ENCODE data around the gene BICDL1. TPM values are rescaled to one million over a fixed set of nuclear protein-coding genes. Genes with fewer than 3 reads are reported as not detected.

Gene BICDL1
- total and polyA plus RNA-seq, 2 donors (not counting 3 experiments of a cell fraction or from before 2014, with no cell fraction given): 0.19 TPM; not detected in 1

GRCh38 chr12:120051535-120051934 lies 62.5 kb downstream of the BICDL1 start:
- H3K27me3 ChIP-seq (ENCODE audit: control insufficient read depth in 2 of 2, insufficient read depth in 2 of 2, low read length in 2 of 2): peaks cover 0 to 10% of the 10 kb centered on the region in 2 experiments
- dilution Hi-C loops (cut with MboI; ENCODE audit: extremely low pct_ligation_motif_present, low sequenced_read_pairs) (no loop called here), intact Hi-C loops (cut with micrococcal nuclease) (no loop called here)
- DNase-seq (ENCODE audit: low read depth, low spot score) (no peak), FAIRE-seq (no peak)
- no peak overlapping the region for H3K27ac ChIP-seq (ENCODE audit: insufficient read depth, low read depth, low read length)
- no peak overlapping the region for H3K4me2 ChIP-seq (ENCODE audit: insufficient read depth, low read length)
- no peak overlapping the region for H3K4me3 ChIP-seq (replicated peaks in 1 of 3; ENCODE audit: insufficient read depth in 1 of 3, low read depth in 1 of 3, low read length in 3 of 3)
- no peak overlapping the region for H3K9ac ChIP-seq (replicated peaks; ENCODE audit: extremely low read depth, insufficient read depth, low read length)
- H3K36me3 ChIP-seq (ENCODE audit: control insufficient read depth in 2 of 2, extremely low read depth in 1 of 2, insufficient read depth in 2 of 2, low read length in 2 of 2): no peaks in the 10 kb centered on the region
- TF ChIP-seq POLR2A (IDR thresholded peaks at IDR 0.05; ENCODE audit: low read depth, low read length) (no peak), JUN (IDR thresholded peaks at IDR 0.05; ENCODE audit: borderline replicate concordance, insufficient read depth, insufficient read length, low read depth) (no peak), GATA2 (IDR thresholded peaks at IDR 0.05; ENCODE audit: insufficient read depth, insufficient read length, low read depth, low read length) (no peak), CTCF (IDR thresholded peaks at IDR 0.05; ENCODE audit: extremely low read depth in 1 of 2, insufficient read depth in 1 of 2, low read depth in 1 of 2, low read length in 2 of 2) (no peak), POLR2AphosphoS5 (IDR thresholded peaks at IDR 0.05; ENCODE audit: insufficient read depth, low read depth, low read length) (no peak), EZH2 (IDR thresholded peaks at IDR 0.05; ENCODE audit: borderline replicate concordance, low read depth, low read length, severe bottlenecking) (no peak), MYC (IDR thresholded peaks at IDR 0.05; ENCODE audit: low read depth, low read length) (no peak), MAX (IDR thresholded peaks at IDR 0.05; ENCODE audit: insufficient read depth, insufficient read length) (no peak), FOS (IDR thresholded peaks at IDR 0.05; ENCODE audit: borderline replicate concordance, insufficient read depth, low read length) (no peak)
- H2AFZ ChIP-seq (ENCODE audit: low read depth, low read length): no peak overlapping the region
- ChIA-PET POLR2A (no interaction called here), CTCF (no interaction called here)
- no TSS peak for BruUV-seq (replicated peaks)
- H3K9me1 ChIP-seq (replicated peaks; ENCODE audit: control insufficient read depth, extremely low read depth, insufficient read depth, low read length): no peaks in the 10 kb centered on the region
- H3K79me2 ChIP-seq (ENCODE audit: control insufficient read depth, insufficient read depth, low read length): no peaks in the 10 kb centered on the region
- H3K4me1 ChIP-seq (ENCODE audit: control insufficient read depth, extremely low read depth, insufficient read depth, low read length): no peaks in the 10 kb centered on the region
- H3K9me3 ChIP-seq (replicated peaks; ENCODE audit: control insufficient read depth, insufficient read depth, low read length): no peaks in the 10 kb centered on the region
- H4K20me1 ChIP-seq (replicated peaks; ENCODE audit: control insufficient read depth, extremely low read depth, insufficient read depth, low read length): no peaks in the 10 kb centered on the region

All from endothelial cell of umbilical vein (primary cell).